Colonic mucosa (tissue), 4 donors: ENCODE results near the gene ZMIZ1. TPM values are rescaled to one million over a fixed set of nuclear protein-coding genes. Genes with fewer than 3 reads are reported as not detected.

Experiments
- DNase-seq: peaks from one replicate; pipeline ENCODE4 v3.0.0-alpha.2; 2020
- H3K27ac ChIP-seq: fragments of 200-600 bp; one replicate; pipeline ENCODE4 v1.8.0; 2021
- H3K27me3 ChIP-seq: fragments of 200-600 bp; one replicate; pipeline ENCODE4 v1.8.0; 2021
- H3K36me3 ChIP-seq: fragments of 200-600 bp; one replicate; pipeline ENCODE4 v1.8.0; 2021
- H3K4me1 ChIP-seq: fragments of 200-600 bp; one replicate; pipeline ENCODE4 v1.8.0; 2021; ENCODE audit warnings: mild to moderate bottlenecking
- H3K4me3 ChIP-seq: fragments of 200-600 bp; one replicate; pipeline ENCODE4 v1.8.0; 2021
- H3K9ac ChIP-seq, 2 donors: one replicate each; pipeline ENCODE4 v1.7.0; 2013; ENCODE audit warnings: control low read depth in 2 of 2, low read depth in 2 of 2, low read length in 2 of 2
- H3K9me3 ChIP-seq: fragments of 200-600 bp; one replicate; pipeline ENCODE4 v1.8.0; 2021
- CTCF ChIP-seq: fragments of 200-600 bp; IDR thresholded peaks from one replicate; pipeline ENCODE4 v1.8.0; 2022; ENCODE audit warnings: antibody characterized with exemption, mild to moderate bottlenecking
- intact Hi-C: fragments of 100-400 bp; cut with DNase I; formaldehyde crosslinking; loops from one replicate; pipeline ENCODE4 v1.14.1; 2022
- total RNA-seq, 2 donors: library from RNA; stranded (reverse); fragmentation: NEBNext Ultra II Directional in 1 of 2; extraction: Animal tissue kit (Norgen Biotek cat#: 25700) in 1 of 2; gene quantifications; one replicate each; pipeline ENCODE4 v1.2.1, GENCODE V29; 2021
- donor health status: healthy.
- donor health status: DM: no; HTN: no; CAD: no.
- donor health status: DM: no; HTN: no; CAD: no.

Gene ZMIZ1
- total RNA-seq, 2 donors from 2014 or later: 51.0 to 54.0 TPM

- no peak overlapping the region for H3K4me3 ChIP-seq
- no peak overlapping the region for H3K27ac ChIP-seq
- H3K36me3 ChIP-seq: no peaks in the 10 kb centered on the region
- H3K9ac ChIP-seq: no peak overlapping the region
- no peaks in the 10 kb centered on the region for H3K4me1 ChIP-seq
- no peaks in the 10 kb centered on the region for H3K9me3 ChIP-seq
- no peak for TF ChIP-seq CTCF
- intact Hi-C loops: no loop called here
- no peaks in the 10 kb centered on the region for H3K27me3 ChIP-seq
- no peak for DNase-seq
These were observed 40.7 kb upstream of the ZMIZ1 start for GRCh38 chr10:79028056-79028430.

- H3K4me1 ChIP-seq: no peaks in the 10 kb centered on the region
- H3K4me3 ChIP-seq: no peak overlapping the region
- no peak overlapping the region for H3K27ac ChIP-seq
- no peak overlapping the region for H3K9ac ChIP-seq
- no peaks in the 10 kb centered on the region for H3K36me3 ChIP-seq
- H3K27me3 ChIP-seq: no peaks in the 10 kb centered on the region
- no peaks in the 10 kb centered on the region for H3K9me3 ChIP-seq
- DNase-seq: no peak
- intact Hi-C loops: no loop called here
- no peak for TF ChIP-seq CTCF
These were observed 40.2 kb upstream of the ZMIZ1 start for GRCh38 chr10:79028451-79029010.

- Histone ChIP-seq H3K9ac (no peak overlapping the region), H3K27ac (no peak overlapping the region), H3K36me3 (no peaks in the 10 kb centered on the region), H3K27me3 (no peaks in the 10 kb centered on the region), H3K9me3 (no peaks in the 10 kb centered on the region), H3K4me3 (no peak overlapping the region), H3K4me1 (no peaks in the 10 kb centered on the region)
- DNase-seq: no peak
- TF ChIP-seq CTCF: no peak
- intact Hi-C loops: no loop called here
These were observed 39.0 kb upstream of the ZMIZ1 start for GRCh38 chr10:79029478-79030390.

GRCh38 chr10:79030705-79031104, 38.1 kb upstream of the ZMIZ1 start:
- no peaks in the 10 kb centered on the region for H3K4me1 ChIP-seq
- no peak for DNase-seq
- H3K27ac ChIP-seq: no peak overlapping the region
- H3K4me3 ChIP-seq: no peak overlapping the region
- no peaks in the 10 kb centered on the region for H3K27me3 ChIP-seq
- H3K9ac ChIP-seq: no peak overlapping the region
- intact Hi-C loops: no loop called here
- H3K36me3 ChIP-seq: no peaks in the 10 kb centered on the region
- no peaks in the 10 kb centered on the region for H3K9me3 ChIP-seq
- no peak for TF ChIP-seq CTCF

- no peak for TF ChIP-seq CTCF
- Histone ChIP-seq H3K4me3 (no peak overlapping the region), H3K27ac (no peak overlapping the region), H3K4me1 (no peaks in the 10 kb centered on the region), H3K27me3 (no peaks in the 10 kb centered on the region), H3K9me3 (no peaks in the 10 kb centered on the region), H3K36me3 (no peaks in the 10 kb centered on the region), H3K9ac (no peak overlapping the region)
- no peak for DNase-seq
- intact Hi-C loops: no loop called here
These were observed 37.0 kb upstream of the ZMIZ1 start for GRCh38 chr10:79031723-79032122.
